Measurements from ENCODE around the gene PDZD2. TPM values are rescaled to one million over a fixed set of nuclear protein-coding genes. Genes with fewer than 3 reads are reported as not detected.

Gene PDZD2
- total RNA-seq, 1 donor from 2014 or later = 1.1 TPM

DNA sequence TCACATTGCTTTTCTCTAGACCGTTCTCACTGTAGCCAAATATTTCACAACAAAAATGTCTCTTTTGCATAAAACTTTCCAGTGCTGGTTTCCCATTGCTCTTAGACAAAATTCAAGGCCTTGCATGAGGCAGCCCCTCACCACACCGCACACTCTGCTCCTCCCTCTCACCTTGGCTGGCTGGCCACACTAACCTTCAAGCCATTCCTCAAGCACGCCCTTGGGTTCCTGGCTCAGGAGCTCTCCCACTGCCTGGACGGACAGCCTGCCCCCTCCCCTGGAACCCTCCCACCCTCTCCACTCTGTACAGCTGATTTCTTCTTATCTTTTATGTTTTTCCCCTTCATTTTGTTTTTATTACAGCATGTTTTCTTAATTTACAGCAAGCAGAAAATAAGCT, 83.2 kb downstream of the PDZD2 start:
- Histone ChIP-seq H3K79me2 (ENCODE audit: low read depth) (no peaks in the 10 kb centered on the region), H3K36me3 (no peaks in the 10 kb centered on the region), H3K4me1 (no peaks in the 10 kb centered on the region), H3F3A (ENCODE audit: low read depth) (no peaks in the 10 kb centered on the region), H3K27ac (no peak overlapping the region), H3K27me3 (no peaks in the 10 kb centered on the region), H3K9ac (no peak overlapping the region), H3K9me3 (ENCODE audit: low read depth) (no peaks in the 10 kb centered on the region), H4K20me1 (ENCODE audit: low read depth) (no peaks in the 10 kb centered on the region), H3K4me2 (no peak overlapping the region), H2AFZ (replicated peaks) (no peak overlapping the region), H3K4me3 (no peak overlapping the region)
- H3K36me3 Mint-ChIP-seq = no peaks in the 10 kb centered on the region
- DNase-seq (ENCODE audit: low spot score) = no peak
- H3K9me3 Mint-ChIP-seq = no peaks in the 10 kb centered on the region
- no peak overlapping the region for H3K27ac Mint-ChIP-seq
- H3K4me1 Mint-ChIP-seq = peaks cover 6% of the 10 kb centered on the region
- H3K4me3 Mint-ChIP-seq = no peak overlapping the region
- no peak for TF ChIP-seq EZH2phosphoT487 (IDR thresholded peaks at IDR 0.05)
- TF ChIP-seq, protein P1, sequence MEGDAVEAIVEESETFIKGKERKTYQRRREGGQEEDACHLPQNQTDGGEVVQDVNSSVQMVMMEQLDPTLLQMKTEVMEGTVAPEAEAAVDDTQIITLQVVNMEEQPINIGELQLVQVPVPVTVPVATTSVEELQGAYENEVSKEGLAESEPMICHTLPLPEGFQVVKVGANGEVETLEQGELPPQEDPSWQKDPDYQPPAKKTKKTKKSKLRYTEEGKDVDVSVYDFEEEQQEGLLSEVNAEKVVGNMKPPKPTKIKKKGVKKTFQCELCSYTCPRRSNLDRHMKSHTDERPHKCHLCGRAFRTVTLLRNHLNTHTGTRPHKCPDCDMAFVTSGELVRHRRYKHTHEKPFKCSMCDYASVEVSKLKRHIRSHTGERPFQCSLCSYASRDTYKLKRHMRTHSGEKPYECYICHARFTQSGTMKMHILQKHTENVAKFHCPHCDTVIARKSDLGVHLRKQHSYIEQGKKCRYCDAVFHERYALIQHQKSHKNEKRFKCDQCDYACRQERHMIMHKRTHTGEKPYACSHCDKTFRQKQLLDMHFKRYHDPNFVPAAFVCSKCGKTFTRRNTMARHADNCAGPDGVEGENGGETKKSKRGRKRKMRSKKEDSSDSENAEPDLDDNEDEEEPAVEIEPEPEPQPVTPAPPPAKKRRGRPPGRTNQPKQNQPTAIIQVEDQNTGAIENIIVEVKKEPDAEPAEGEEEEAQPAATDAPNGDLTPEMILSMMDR (IDR thresholded peaks at IDR 0.05) = no peak
- TF ChIP-seq EZH2 (IDR thresholded peaks at IDR 0.05) = no peak
- peaks cover 6% of the 10 kb centered on the region for H3K27me3 Mint-ChIP-seq (ENCODE audit: insufficient read depth, low read depth)

DNA sequence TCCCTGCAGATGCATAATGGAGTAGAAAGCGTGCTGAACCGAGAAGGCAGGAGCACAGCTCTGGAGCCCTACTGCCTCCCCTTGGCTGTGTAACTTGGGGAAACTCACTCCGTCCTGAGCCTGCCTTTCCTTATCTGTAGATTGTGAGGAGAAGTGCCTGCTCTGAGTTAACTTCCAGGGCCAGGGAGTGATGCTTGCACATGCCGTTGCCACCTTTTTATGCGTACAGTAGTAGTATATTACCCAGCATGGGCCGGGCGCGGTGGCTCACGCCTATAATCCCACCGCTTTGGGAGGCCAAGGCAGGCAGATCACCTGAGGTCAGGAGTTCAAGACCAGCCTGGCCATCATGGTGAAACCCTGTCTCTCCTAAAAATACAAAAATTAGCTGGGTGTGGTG, 87.1 kb downstream of the PDZD2 start:
- Histone ChIP-seq H3K27me3 (no peaks in the 10 kb centered on the region), H3K36me3 (no peaks in the 10 kb centered on the region), H3F3A (ENCODE audit: low read depth) (no peaks in the 10 kb centered on the region), H4K20me1 (ENCODE audit: low read depth) (no peaks in the 10 kb centered on the region), H3K4me1 (no peaks in the 10 kb centered on the region), H3K4me3 (no peak overlapping the region), H3K9me3 (ENCODE audit: low read depth) (no peaks in the 10 kb centered on the region), H3K27ac (no peak overlapping the region), H3K79me2 (ENCODE audit: low read depth) (no peaks in the 10 kb centered on the region), H3K9ac (no peak overlapping the region), H3K4me2 (no peak overlapping the region), H2AFZ (replicated peaks) (no peak overlapping the region)
- no peak for DNase-seq (ENCODE audit: low spot score)
- no peak overlapping the region for H3K4me3 Mint-ChIP-seq
- no peak for TF ChIP-seq EZH2phosphoT487 (IDR thresholded peaks at IDR 0.05)
- TF ChIP-seq, protein P1 (IDR thresholded peaks at IDR 0.05) = no peak
- no peak for TF ChIP-seq EZH2 (IDR thresholded peaks at IDR 0.05)
- no peaks in the 10 kb centered on the region for H3K9me3 Mint-ChIP-seq
- H3K27ac Mint-ChIP-seq = no peak overlapping the region
- H3K27me3 Mint-ChIP-seq (ENCODE audit: insufficient read depth, low read depth) = peaks cover 4% of the 10 kb centered on the region
- H3K36me3 Mint-ChIP-seq = no peaks in the 10 kb centered on the region
- no peaks in the 10 kb centered on the region for H3K4me1 Mint-ChIP-seq

DNA sequence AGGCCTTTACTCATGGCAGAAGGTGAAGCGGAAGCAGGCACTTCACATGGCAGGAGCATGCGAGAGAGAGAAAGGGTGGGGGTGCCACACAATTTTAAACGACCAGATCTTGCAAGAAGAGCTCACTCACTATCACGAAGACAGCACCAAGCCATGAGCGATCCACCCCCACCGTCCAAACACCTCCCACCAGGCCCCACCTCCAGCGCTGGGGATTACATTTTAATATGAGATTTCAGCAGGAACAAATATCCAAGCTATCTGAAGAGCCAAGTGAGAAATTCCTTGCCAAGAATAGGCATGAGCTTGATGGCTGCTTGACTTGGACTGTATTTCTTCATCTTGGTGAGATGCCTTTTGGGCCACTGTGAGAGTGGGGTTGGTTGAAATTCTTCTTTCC, 88.0 kb downstream of the PDZD2 start:
- H3K79me2 ChIP-seq (ENCODE audit: low read depth) = no peaks in the 10 kb centered on the region
- no peaks in the 10 kb centered on the region for H3K27me3 ChIP-seq
- Mint-ChIP-seq H3K4me3 (no peak overlapping the region), H3K27me3 (ENCODE audit: insufficient read depth, low read depth) (peaks cover 4% of the 10 kb centered on the region), H3K36me3 (no peaks in the 10 kb centered on the region), H3K9me3 (no peaks in the 10 kb centered on the region), H3K4me1 (no peaks in the 10 kb centered on the region), H3K27ac (no peak overlapping the region)
- no peaks in the 10 kb centered on the region for H4K20me1 ChIP-seq (ENCODE audit: low read depth)
- H3K9me3 ChIP-seq (ENCODE audit: low read depth) = no peaks in the 10 kb centered on the region
- H3K36me3 ChIP-seq = no peaks in the 10 kb centered on the region
- no peaks in the 10 kb centered on the region for H3K4me1 ChIP-seq
- no peak overlapping the region for H3K4me3 ChIP-seq
- no peak overlapping the region for H3K27ac ChIP-seq
- H3K4me2 ChIP-seq = no peak overlapping the region
- TF ChIP-seq EZH2phosphoT487 (IDR thresholded peaks at IDR 0.05) (no peak), EZH2 (IDR thresholded peaks at IDR 0.05) (no peak)
- TF ChIP-seq, protein P1 (IDR thresholded peaks at IDR 0.05) = no peak
- no peak for DNase-seq (ENCODE audit: low spot score)
- H3K9ac ChIP-seq = no peak overlapping the region
- no peak overlapping the region for H2AFZ ChIP-seq (replicated peaks)
- no peaks in the 10 kb centered on the region for H3F3A ChIP-seq (ENCODE audit: low read depth)

All from neural progenitor cell (in vitro differentiated cells).